ENCODE measurements around the gene GRIN1.

DNA sequence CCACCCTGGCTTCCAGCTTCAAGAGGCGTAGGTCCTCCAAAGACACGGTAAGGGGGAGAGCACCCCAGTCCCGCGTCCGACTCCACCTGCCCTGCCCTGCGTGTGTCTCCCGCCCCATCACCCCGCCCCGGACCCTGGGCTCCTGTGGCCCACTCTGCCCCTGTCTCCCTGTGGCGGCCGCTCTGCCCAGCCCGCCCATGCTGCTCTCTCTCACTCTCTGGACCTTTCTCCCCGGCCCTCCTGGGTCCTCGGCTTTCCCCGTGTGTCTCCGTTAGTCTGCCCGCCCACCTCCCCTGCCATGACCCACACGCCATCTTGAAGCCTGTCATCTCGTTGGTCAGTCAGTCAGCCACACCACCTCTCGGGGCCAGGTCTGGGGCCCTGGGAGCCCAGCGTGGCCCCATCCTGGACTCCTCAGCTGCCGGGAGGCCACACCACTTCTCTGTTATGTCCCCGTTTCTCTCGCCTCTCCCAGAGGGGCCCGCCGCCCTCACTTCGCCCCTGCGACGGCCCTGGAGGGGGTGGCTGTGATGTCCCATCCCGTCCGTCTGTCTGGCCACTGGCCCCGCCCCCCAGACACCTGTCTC lies 26.4 kb downstream of the GRIN1 start:
- TF ChIP-seq, protein P1, sequence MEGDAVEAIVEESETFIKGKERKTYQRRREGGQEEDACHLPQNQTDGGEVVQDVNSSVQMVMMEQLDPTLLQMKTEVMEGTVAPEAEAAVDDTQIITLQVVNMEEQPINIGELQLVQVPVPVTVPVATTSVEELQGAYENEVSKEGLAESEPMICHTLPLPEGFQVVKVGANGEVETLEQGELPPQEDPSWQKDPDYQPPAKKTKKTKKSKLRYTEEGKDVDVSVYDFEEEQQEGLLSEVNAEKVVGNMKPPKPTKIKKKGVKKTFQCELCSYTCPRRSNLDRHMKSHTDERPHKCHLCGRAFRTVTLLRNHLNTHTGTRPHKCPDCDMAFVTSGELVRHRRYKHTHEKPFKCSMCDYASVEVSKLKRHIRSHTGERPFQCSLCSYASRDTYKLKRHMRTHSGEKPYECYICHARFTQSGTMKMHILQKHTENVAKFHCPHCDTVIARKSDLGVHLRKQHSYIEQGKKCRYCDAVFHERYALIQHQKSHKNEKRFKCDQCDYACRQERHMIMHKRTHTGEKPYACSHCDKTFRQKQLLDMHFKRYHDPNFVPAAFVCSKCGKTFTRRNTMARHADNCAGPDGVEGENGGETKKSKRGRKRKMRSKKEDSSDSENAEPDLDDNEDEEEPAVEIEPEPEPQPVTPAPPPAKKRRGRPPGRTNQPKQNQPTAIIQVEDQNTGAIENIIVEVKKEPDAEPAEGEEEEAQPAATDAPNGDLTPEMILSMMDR (conservative IDR thresholded peaks at IDR 0.05; ENCODE audit: low read length): no peak
- TF ChIP-seq EZH2phosphoT487 (IDR thresholded peaks at IDR 0.05; ENCODE audit: borderline replicate concordance, low read depth, low read length): no peak
